Inferior parietal cortex (tissue), 1 donor: ENCODE measurements around the gene NCR3LG1.

ENCODE experiments used
- DNase-seq: peaks from one replicate; pipeline ENCODE4 v3.0.0-alpha.2; 2016; ENCODE audit errors: extremely low spot score

Gene NCR3LG1

GRCh38 chr11:17369684-17370243 is 18.2 kb downstream of the NCR3LG1 start:
- no peak for DNase-seq

DNA sequence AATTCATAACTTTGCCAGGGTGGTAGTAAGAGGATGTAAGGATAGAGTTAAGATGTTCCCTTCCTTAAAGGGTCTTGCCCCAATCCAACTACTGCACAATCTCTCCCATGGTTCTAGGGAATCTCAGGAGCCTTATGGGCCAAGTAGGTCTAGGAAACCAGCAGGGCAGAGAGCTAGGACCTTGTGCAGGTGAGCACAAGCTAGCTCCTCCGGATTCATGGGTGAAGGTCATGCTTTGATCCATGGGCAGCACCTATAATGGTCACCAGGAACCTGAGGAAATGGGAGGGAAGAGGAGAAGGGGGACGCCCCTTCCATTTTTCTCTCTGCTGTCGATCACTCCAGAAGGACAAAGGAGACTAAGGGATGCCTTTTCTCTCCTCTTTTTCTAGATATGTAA is 20.0 kb downstream of the NCR3LG1 start:
- DNase-seq = no peak

DNA sequence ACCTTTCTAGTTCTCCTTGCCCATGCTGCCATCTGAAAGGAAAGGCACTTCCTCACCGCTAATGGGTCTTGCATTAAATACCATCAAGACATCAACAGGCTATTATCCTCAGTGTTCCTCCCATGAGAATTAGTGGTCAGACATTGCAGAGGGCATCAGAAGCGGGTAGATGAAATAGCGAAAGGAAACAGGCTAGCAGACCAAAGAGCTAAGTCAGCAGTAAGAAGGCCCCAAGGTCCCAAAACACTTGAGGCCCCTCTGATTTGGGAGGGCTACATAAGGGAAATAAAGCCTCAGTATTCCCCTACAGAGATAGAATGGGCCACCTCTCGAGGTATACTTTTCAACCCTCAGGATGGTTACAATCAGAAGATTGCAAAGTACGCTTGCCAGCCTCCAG is 23.9 kb downstream of the NCR3LG1 start:
- no peak for DNase-seq

DNA sequence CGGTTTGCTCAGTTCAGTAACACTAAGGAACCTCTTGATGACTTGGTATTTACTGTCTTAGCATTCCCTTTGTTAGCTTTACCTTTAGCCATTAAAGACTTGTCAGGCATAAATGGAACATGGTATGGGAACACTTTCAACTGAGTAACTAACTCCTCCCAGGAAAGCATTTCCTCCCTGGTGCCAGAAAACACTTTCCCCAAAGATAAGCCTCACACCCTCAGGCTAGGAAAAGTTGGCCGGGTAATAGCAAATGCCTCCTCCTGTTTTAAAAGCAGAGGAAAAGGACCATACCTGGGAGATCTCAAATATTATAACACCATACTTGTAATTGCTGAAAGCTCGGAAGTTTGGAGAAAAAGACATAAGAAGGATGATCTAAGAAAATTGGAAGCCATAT is 24.9 kb downstream of the NCR3LG1 start:
- no peak for DNase-seq

GRCh38 chr11:17378655-17379054 is 27.1 kb downstream of the NCR3LG1 start:
- no peak for DNase-seq

- no peak for DNase-seq
Observed at GRCh38 chr11:17379383-17380180, 28.0 kb downstream of the NCR3LG1 start.

- DNase-seq = no peak
Observed at GRCh38 chr11:17381156-17381555, 29.6 kb downstream of the NCR3LG1 start.

DNA sequence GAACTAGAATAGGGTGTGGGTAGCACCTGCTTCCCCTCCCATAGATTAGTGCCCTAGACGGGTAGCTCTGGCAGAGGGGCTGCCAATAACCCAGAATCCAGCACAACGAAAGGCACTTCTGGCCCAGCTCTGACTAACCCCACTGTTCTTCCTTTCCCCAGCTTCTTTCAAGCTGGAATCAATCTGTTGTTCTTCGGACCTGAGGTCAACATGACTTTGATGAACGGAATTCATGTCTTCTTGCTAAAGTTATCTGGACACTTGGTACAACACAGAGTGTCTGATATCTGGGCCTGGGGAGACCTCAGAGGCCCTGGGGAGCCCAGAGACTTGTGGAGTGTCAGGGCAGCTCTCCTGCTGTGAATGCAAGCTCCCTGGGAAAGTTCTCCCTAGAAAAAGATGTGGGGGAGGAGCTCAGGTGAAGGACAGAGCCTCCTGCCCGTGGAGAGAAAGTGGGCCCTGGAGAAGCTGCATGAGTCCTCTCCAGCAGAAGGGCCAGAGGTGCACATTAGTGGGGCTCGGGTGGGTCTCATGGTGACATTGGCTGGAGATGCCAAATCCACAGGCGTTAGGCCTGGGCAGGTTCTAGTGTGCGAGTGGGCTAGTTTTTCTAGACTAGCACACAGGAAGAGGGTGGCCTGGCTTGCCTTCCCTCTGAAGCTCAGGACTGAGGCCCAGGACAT is 30.6 kb downstream of the NCR3LG1 start:
- no peak for DNase-seq

DNA sequence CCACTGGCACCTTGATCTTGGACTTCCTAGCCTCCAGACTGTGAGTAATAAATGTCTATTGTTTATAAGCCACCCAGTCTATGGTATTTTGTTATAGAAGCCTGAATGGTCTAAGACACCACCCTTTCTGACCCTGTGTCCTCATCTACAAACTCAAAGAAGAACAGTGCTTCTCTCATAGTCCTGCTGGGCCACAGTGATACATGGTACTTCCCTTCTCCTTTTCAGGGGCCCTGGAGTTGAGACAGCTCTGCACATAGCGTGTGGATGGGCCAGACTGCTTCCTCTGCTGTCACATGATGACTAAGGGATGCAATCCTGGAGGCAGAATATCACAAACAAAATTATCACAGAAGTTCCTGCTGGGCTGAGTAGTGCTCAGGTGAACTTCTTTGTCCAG is 31.9 kb downstream of the NCR3LG1 start:
- DNase-seq = no peak

- DNase-seq = peak; percentile 92
Observed at GRCh38 chr11:17384002-17384511, 32.5 kb downstream of the NCR3LG1 start.

- no peak for DNase-seq
Observed at GRCh38 chr11:17385492-17385891, 33.9 kb downstream of the NCR3LG1 start.

GRCh38 chr11:17385926-17386325 is 34.3 kb downstream of the NCR3LG1 start:
- no peak for DNase-seq

GRCh38 chr11:17386331-17387084 is 34.9 kb downstream of the NCR3LG1 start:
- DNase-seq = no peak

DNA sequence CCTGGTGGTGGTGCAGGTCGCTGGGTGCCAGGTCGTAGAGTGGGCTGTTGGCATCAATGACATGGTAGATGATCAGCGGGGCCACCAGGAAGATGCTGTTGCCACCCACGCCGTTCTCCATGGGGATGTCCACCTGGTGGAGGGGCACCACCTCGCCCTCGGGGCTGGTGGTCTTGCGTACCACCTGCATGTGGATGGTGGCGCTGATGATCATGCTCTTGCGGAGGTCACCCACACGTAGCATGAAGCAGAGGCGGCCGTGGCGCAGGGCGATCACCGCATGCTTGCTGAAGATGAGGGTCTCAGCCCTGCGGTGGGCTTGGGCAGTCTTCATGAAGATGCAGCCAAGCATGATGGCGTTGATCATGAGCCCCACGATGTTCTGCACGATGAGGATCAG is 35.7 kb downstream of the NCR3LG1 start:
- no peak for DNase-seq

DNA sequence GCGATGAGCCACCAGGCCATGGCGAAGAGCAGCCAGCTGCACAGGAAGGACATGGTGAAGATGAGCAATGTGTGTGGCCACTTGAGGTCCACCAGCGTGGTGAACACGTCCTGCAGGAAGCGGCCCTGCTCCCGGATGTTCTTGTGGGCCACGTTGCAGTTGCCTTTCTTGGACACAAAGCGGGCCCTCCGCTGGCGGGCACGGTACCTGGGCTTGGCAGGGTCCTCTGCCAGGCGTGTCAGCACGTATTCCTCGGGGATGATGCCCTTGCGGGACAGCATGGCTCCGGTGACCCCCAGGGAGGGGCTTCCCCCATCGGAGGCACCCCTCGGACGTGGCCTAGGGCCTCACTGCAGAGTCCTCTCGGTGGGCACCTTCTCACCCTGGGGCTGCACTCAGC is 36.2 kb downstream of the NCR3LG1 start:
- DNase-seq = no peak

GRCh38 chr11:17388609-17389210 is 37.1 kb downstream of the NCR3LG1 start, which contains the start of gene KCNJ11:
Gene KCNJ11, minus strand, starts transcription at chr11:17388659. Its CDS starts 568 bp downstream, at chr11:17388091.
- no peak for DNase-seq

DNA sequence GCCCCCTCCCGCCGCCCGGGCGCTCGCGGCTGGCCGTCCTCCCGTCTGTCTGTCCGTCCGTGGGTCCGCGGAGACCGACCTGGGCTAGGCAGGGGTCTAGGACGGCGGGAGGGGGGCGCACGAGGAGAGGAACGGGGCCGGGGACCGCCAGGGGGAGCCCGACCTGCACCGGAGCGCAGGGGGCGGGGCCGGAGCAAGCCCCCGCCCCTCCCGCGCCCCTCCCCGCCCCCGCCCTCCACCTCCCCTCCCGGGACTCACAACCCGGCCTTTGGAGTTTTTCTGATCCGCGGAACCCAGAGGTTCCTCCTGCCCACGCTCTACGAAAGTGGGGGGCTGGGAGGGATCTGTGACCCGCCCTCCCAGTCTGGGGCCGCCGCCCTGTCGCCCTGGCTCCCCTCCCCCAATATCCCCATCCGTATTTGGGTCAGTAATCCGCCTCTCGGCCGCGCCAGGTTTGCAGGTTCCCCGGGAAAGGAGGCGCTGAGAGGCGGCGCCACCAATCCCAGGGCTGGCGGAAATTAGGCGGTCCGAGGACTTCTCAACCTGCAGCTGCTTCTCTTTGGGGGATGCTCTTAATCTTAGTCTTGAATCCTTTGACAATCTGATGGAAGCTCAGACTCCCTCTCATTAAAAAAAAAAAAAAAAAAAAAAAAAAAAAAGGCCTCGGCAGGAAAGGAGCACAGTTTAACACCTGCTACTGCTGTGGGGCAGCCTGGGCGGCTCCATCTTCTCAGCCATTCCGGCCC is 37.8 kb downstream of the NCR3LG1 start:
- DNase-seq = no peak

- no peak for DNase-seq
Observed at GRCh38 chr11:17389957-17390649, 38.5 kb downstream of the NCR3LG1 start.

DNA sequence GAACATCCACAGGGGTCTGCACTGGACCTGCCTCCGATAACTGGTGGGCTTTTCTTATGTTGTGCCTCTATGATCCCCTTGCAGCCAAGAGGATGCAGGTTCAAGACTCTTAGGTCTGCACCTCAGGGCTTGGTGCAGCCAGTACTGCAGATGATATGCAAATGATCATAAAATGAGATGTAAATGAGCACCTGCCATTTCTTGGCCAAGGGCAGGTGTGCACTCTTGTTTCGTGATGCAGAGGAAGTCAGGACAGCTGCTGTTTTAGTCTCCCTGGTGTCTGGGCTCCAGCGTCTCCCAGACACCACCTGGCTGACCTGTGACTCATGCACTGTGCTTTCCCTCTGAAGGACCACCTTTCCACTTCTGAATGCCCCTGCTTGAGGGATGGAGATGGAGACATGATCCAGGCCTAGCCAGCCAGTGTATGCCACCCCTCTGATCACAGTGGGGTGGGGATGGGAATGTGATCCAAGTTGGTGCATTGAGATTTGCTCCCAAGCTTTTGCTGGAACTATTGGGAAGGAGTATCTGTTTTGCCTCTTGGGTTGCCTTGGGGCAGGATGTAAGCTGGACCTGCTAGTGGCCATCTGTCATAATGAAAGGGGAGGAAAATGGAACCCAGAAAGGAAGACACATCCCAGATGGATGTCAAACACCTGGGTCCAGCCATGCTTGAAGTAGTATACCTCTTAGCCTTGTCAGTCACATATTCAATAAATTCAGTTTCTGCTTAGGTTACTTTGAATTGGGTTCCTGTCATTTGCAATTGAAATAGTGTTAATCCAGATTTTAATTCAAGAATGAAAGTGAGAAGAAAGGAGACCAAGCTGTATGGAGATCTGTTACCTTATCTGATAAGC is 40.1 kb downstream of the NCR3LG1 start:
- DNase-seq = no peak
